OCI-M1 (cell line): ENCODE measurements around the gene SYNE2.
A peak's percentile ranks its signal among the peaks of the same experiment; 100 is the strongest.

ENCODE experiments used
- DNase-seq: peaks from one replicate; lab custom pipeline; 2025; lab: John Stamatoyannopoulos, UW

Gene SYNE2

DNA sequence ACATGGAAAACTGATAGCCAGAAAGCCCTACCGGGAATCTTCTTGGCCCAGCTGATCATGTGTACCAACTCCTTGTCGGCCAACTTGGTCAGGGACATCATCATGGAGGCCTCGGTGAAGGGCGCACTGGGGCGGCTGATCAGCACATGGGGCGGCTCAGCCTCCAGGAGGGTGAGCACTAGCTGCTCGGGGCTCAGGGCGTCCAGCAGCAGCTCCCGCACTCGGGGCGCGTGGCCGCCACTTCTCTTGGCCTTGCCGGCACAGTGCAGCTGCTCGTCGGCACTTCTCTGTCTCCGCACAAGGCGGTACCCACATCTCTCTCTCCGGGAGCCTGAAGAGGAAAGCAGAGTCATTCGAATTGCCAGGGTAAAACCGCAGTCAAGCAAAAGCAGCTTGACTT, 407.6 kb downstream of the SYNE2 start:
- DNase-seq = no peak

DNA sequence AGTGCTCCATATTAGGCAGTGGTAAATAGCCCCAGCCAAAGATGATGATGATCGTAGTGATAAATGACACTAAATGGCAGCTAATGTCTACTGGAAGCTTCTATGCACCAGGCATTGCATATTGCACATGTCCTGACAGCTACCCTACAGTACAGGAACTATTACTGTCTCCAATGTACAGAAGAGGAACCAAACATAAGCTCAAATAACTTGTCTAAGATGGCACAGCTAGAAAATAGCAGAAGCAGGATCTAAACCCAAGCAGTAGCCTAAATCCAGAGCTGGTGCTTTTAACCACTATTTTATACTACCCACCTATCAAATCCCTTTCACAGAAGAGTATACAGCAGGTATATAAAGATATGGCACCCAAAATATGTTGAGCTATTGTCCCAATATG, 412.4 kb downstream of the SYNE2 start:
- peak; percentile 3 for DNase-seq

DNA sequence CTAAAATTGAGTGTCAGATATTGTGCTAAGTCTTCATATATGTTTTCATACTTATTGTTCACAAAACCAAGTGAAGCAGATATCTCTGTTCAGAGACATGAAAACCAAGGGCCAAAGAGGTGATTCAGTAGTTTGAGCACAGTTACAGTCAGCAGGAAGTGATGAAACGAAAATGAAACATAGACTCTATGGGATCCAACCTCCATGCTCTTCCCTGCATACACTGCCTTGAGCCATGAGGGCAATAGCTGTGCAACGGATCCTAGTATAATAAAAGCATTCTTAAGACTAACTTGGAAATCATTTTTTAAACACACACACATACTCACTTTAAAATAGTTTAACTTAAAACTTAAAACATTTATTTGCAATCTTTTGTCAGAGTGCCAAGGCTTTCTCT, 413.4 kb downstream of the SYNE2 start:
- DNase-seq = peak; percentile 81

DNA sequence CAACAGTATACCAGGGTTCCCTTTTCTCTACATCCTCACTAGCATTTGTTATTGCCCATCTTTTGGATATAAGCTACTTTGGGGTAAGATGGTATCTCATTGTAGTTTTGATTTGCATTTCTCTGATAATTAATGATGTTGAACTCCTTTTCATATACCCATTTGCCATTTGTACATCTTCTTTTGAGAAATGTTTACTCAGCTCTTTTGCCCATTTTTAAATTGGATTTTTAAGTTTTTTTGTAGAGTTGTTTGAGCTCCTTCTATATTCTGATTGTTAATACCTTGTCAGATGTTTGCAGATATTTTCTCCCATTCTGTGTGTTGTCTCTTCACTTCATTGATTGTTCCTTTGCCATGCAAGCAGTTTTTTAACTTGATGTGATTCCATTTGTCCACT, 419.2 kb downstream of the SYNE2 start:
- DNase-seq = no peak
